ENCODE results near the gene CREBRF. TPM values are rescaled to one million over a fixed set of nuclear protein-coding genes. Genes with fewer than 3 reads are reported as not detected.

The CREBRF gene
- total RNA-seq, 1 donor from 2014 or later, result 23.8 TPM

GRCh38 chr5:173178369-173178910, 122.3 kb downstream of the CREBRF start:
- peaks cover 9% of the 10 kb centered on the region for H3K9me3 Mint-ChIP-seq (ENCODE audit: unreplicated experiment)
- DNase-seq (ENCODE audit: extremely low spot score, unreplicated experiment), result no peak
- no peak overlapping the region for H3K27ac Mint-ChIP-seq (ENCODE audit: unreplicated experiment)
- TF ChIP-seq CTCF (IDR thresholded peaks at IDR 0.05), result no peak
- H3K4me1 Mint-ChIP-seq (ENCODE audit: unreplicated experiment), result no peaks in the 10 kb centered on the region
- no peaks in the 10 kb centered on the region for H3K27me3 Mint-ChIP-seq (ENCODE audit: unreplicated experiment)
- H3K4me3 Mint-ChIP-seq (ENCODE audit: unreplicated experiment), result no peak overlapping the region
- peaks cover 4% of the 10 kb centered on the region for H3K36me3 Mint-ChIP-seq (ENCODE audit: unreplicated experiment)

DNA sequence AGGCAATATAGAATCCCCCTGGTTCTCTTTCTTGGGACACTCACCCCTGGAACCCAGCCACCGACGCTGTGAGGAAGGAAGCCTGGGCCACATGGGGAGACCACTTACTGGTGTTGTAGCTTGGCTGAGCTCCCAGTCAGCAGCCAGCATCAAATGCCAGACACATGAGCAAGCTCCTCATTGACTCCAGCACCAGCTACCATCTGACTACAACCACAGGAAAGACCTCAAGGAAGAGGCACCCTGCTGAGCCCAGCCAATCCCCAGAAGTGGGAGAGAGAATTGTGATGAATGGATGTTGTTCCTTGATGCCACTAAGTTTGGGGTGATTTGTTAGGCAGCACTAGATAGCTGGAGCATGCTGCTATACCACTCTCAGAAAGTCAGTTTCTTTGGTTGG, 124.2 kb downstream of the CREBRF start:
- no peak for DNase-seq (ENCODE audit: extremely low spot score, unreplicated experiment)
- Mint-ChIP-seq H3K27ac (ENCODE audit: unreplicated experiment) (no peak overlapping the region), H3K36me3 (ENCODE audit: unreplicated experiment) (peaks cover 4% of the 10 kb centered on the region), H3K9me3 (ENCODE audit: unreplicated experiment) (peaks cover 9% of the 10 kb centered on the region), H3K27me3 (ENCODE audit: unreplicated experiment) (no peaks in the 10 kb centered on the region), H3K4me3 (ENCODE audit: unreplicated experiment) (no peak overlapping the region), H3K4me1 (ENCODE audit: unreplicated experiment) (no peaks in the 10 kb centered on the region)
- no peak for TF ChIP-seq CTCF (IDR thresholded peaks at IDR 0.05)

- no peaks in the 10 kb centered on the region for H3K4me1 Mint-ChIP-seq (ENCODE audit: unreplicated experiment)
- H3K9me3 Mint-ChIP-seq (ENCODE audit: unreplicated experiment), result no peaks in the 10 kb centered on the region
- H3K36me3 Mint-ChIP-seq (ENCODE audit: unreplicated experiment), result no peaks in the 10 kb centered on the region
- peaks cover 2% of the 10 kb centered on the region for H3K27me3 Mint-ChIP-seq (ENCODE audit: unreplicated experiment)
- no peak overlapping the region for H3K4me3 Mint-ChIP-seq (ENCODE audit: unreplicated experiment)
- no peak overlapping the region for H3K27ac Mint-ChIP-seq (ENCODE audit: unreplicated experiment)
- TF ChIP-seq CTCF (IDR thresholded peaks at IDR 0.05), result peak; percentile 8
- DNase-seq (ENCODE audit: extremely low spot score, unreplicated experiment), result no peak
These were observed 131.0 kb downstream of the CREBRF start for GRCh38 chr5:173187054-173187743.

- H3K36me3 Mint-ChIP-seq (ENCODE audit: unreplicated experiment), result no peaks in the 10 kb centered on the region
- H3K27ac Mint-ChIP-seq (ENCODE audit: unreplicated experiment), result no peak overlapping the region
- H3K27me3 Mint-ChIP-seq (ENCODE audit: unreplicated experiment), result peaks cover 2% of the 10 kb centered on the region
- H3K4me3 Mint-ChIP-seq (ENCODE audit: unreplicated experiment), result no peak overlapping the region
- no peak for DNase-seq (ENCODE audit: extremely low spot score, unreplicated experiment)
- H3K4me1 Mint-ChIP-seq (ENCODE audit: unreplicated experiment), result no peaks in the 10 kb centered on the region
- no peaks in the 10 kb centered on the region for H3K9me3 Mint-ChIP-seq (ENCODE audit: unreplicated experiment)
- no peak for TF ChIP-seq CTCF (IDR thresholded peaks at IDR 0.05)
These were observed 132.1 kb downstream of the CREBRF start for GRCh38 chr5:173188280-173188679.

Other genes with a start within 250 kb of the CREBRF start
- gene ERGIC1, start 222.1 kb upstream of the CREBRF start, total RNA-seq, result 174 and 175 TPM in 2 replicates
- gene RPL26L1, start 96.9 kb upstream of the CREBRF start, total RNA-seq, result 43.5 and 45.1 TPM in 2 replicates
- gene ATP6V0E1, start 72.6 kb upstream of the CREBRF start, total RNA-seq, result 261 and 282 TPM in 2 replicates
- gene BNIP1, start 88.2 kb downstream of the CREBRF start, total RNA-seq, result 10.1 and 10.5 TPM in 2 replicates
- 15.5 and 16.4 TPM in 2 replicates for gene NKX2-5, start 178.9 kb downstream of the CREBRF start, total RNA-seq